Measurements from ENCODE around the gene TSHZ2. TPM values are rescaled to one million over a fixed set of nuclear protein-coding genes. Genes with fewer than 3 reads are reported as not detected.

The TSHZ2 gene
- polyA plus RNA-seq, 1 donor = 10.7 TPM

- Histone ChIP-seq H3K27me3 (ENCODE audit: control insufficient read depth, insufficient read depth, low read length) (no peaks in the 10 kb centered on the region), H3K36me3 (ENCODE audit: control insufficient read depth, insufficient read depth, low read length) (no peaks in the 10 kb centered on the region), H3K9me3 (ENCODE audit: control insufficient read depth, low read depth, low read length) (no peaks in the 10 kb centered on the region), H3K27ac (ENCODE audit: low read length) (no peak overlapping the region), H3K4me3 (ENCODE audit: low read length) (no peak overlapping the region), H3K4me1 (ENCODE audit: control insufficient read depth, insufficient read depth, low read length) (no peaks in the 10 kb centered on the region)
- 60% methylated on average over 1 of the region's 5 CpGs for WGBS (ENCODE audit: insufficient coverage, low lambda C conversion rate)
- no peak for DNase-seq
Measured at GRCh38 chr20:53009979-53010735, 38.0 kb downstream of the TSHZ2 start.

- no peaks in the 10 kb centered on the region for H3K4me1 ChIP-seq (ENCODE audit: control insufficient read depth, insufficient read depth, low read length)
- H3K36me3 ChIP-seq (ENCODE audit: control insufficient read depth, insufficient read depth, low read length) = no peaks in the 10 kb centered on the region
- no peaks in the 10 kb centered on the region for H3K9me3 ChIP-seq (ENCODE audit: control insufficient read depth, low read depth, low read length)
- no peak for DNase-seq
- no peak overlapping the region for H3K4me3 ChIP-seq (ENCODE audit: low read length)
- 100% methylated on average over 1 of the region's 2 CpGs for WGBS (ENCODE audit: insufficient coverage, low lambda C conversion rate)
- no peak overlapping the region for H3K27ac ChIP-seq (ENCODE audit: low read length)
- no peaks in the 10 kb centered on the region for H3K27me3 ChIP-seq (ENCODE audit: control insufficient read depth, insufficient read depth, low read length)
Measured at GRCh38 chr20:53011640-53012039, 39.5 kb downstream of the TSHZ2 start.

DNA sequence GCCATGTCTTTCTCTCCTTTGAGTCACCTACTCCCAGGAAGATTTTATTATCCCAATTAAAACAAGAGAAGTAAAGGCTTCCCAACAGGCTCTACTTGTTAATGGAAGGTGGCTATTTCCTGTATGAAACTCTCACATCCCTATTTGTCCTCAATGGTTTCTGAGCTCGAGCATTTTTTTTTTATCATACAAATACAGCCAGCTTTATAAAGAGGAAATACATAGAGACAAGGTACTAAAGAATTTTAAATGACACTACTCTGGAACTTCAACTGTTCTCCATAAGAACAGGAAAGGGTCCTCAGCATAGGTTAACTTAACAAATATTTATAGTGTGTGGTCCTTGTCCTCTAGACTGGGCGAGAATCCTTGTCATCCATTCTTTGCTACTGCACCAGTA is 41.0 kb downstream of the TSHZ2 start:
- no peak overlapping the region for H3K4me3 ChIP-seq (ENCODE audit: low read length)
- H3K36me3 ChIP-seq (ENCODE audit: control insufficient read depth, insufficient read depth, low read length) = no peaks in the 10 kb centered on the region
- 86% methylated on average over 1 of the region's 2 CpGs for WGBS (ENCODE audit: insufficient coverage, low lambda C conversion rate)
- no peak overlapping the region for H3K27ac ChIP-seq (ENCODE audit: low read length)
- no peak for DNase-seq
- no peaks in the 10 kb centered on the region for H3K9me3 ChIP-seq (ENCODE audit: control insufficient read depth, low read depth, low read length)
- no peaks in the 10 kb centered on the region for H3K27me3 ChIP-seq (ENCODE audit: control insufficient read depth, insufficient read depth, low read length)
- no peaks in the 10 kb centered on the region for H3K4me1 ChIP-seq (ENCODE audit: control insufficient read depth, insufficient read depth, low read length)

DNA sequence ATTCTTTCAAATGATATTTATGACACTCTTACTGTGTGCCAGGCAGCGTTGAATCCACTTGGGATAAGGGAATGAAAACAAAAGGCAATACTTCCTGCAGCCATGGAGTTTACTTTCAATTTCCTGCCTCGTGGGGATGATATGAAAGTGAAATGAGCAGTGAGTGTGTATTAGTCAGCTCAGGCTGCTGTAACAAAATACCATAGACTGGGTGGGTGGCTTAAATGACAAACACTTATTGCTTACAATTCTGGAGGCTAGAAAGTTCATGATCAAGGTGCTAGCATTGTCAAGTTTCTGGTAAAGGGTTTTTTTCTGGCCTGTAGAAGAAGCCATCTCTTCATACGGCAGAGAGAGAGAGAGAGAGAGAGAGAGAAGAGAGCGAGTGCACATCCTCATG is 41.7 kb downstream of the TSHZ2 start:
- Histone ChIP-seq H3K4me3 (ENCODE audit: low read length) (no peak overlapping the region), H3K4me1 (ENCODE audit: control insufficient read depth, insufficient read depth, low read length) (no peaks in the 10 kb centered on the region), H3K9me3 (ENCODE audit: control insufficient read depth, low read depth, low read length) (no peaks in the 10 kb centered on the region), H3K27me3 (ENCODE audit: control insufficient read depth, insufficient read depth, low read length) (no peaks in the 10 kb centered on the region), H3K27ac (ENCODE audit: low read length) (no peak overlapping the region), H3K36me3 (ENCODE audit: control insufficient read depth, insufficient read depth, low read length) (no peaks in the 10 kb centered on the region)
- WGBS (ENCODE audit: insufficient coverage, low lambda C conversion rate) = no CpG with 5 or more reads among the region's 4 CpGs
- no peak for DNase-seq

- H3K4me1 ChIP-seq (ENCODE audit: control insufficient read depth, insufficient read depth, low read length) = no peaks in the 10 kb centered on the region
- no peaks in the 10 kb centered on the region for H3K27me3 ChIP-seq (ENCODE audit: control insufficient read depth, insufficient read depth, low read length)
- no CpG with 5 or more reads among the region's 2 CpGs for WGBS (ENCODE audit: insufficient coverage, low lambda C conversion rate)
- H3K36me3 ChIP-seq (ENCODE audit: control insufficient read depth, insufficient read depth, low read length) = no peaks in the 10 kb centered on the region
- no peak overlapping the region for H3K27ac ChIP-seq (ENCODE audit: low read length)
- no peak overlapping the region for H3K4me3 ChIP-seq (ENCODE audit: low read length)
- DNase-seq = no peak
- no peaks in the 10 kb centered on the region for H3K9me3 ChIP-seq (ENCODE audit: control insufficient read depth, low read depth, low read length)
Measured at GRCh38 chr20:53016071-53016470, 43.9 kb downstream of the TSHZ2 start.

DNA sequence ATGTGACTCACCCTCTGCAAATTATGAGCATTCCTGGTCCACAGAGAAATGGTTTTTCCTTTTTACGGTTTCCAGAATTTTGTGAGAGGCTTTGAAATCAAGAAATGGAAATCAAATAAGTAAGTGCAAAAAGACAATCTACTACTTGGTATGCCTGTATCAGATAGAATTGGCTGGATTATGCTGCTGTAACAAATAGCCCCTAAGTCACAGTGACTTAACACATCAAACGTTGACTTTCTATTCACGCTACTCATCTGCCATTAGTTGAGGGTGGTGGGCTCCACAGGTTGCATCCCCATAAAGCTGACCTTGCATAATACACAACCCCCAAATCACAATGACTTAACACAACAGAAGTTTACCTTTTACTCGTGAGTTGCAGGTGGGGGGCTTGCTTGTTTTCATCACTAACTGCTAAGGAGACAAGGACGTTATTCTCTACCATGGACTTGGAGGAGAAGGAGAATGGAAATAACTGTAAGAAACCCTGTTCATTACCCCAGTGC is 44.4 kb downstream of the TSHZ2 start:
- H3K36me3 ChIP-seq (ENCODE audit: control insufficient read depth, insufficient read depth, low read length) = no peaks in the 10 kb centered on the region
- H3K4me1 ChIP-seq (ENCODE audit: control insufficient read depth, insufficient read depth, low read length) = no peaks in the 10 kb centered on the region
- WGBS (ENCODE audit: insufficient coverage, low lambda C conversion rate) = 100% methylated on average over 1 of the region's 5 CpGs
- H3K9me3 ChIP-seq (ENCODE audit: control insufficient read depth, low read depth, low read length) = no peaks in the 10 kb centered on the region
- no peak overlapping the region for H3K27ac ChIP-seq (ENCODE audit: low read length)
- H3K4me3 ChIP-seq (ENCODE audit: low read length) = no peak overlapping the region
- no peaks in the 10 kb centered on the region for H3K27me3 ChIP-seq (ENCODE audit: control insufficient read depth, insufficient read depth, low read length)
- no peak for DNase-seq

- Histone ChIP-seq H3K36me3 (ENCODE audit: control insufficient read depth, insufficient read depth, low read length) (no peaks in the 10 kb centered on the region), H3K4me1 (ENCODE audit: control insufficient read depth, insufficient read depth, low read length) (no peaks in the 10 kb centered on the region), H3K27ac (ENCODE audit: low read length) (no peak overlapping the region), H3K9me3 (ENCODE audit: control insufficient read depth, low read depth, low read length) (no peaks in the 10 kb centered on the region), H3K27me3 (ENCODE audit: control insufficient read depth, insufficient read depth, low read length) (no peaks in the 10 kb centered on the region), H3K4me3 (ENCODE audit: low read length) (no peak overlapping the region)
- WGBS (ENCODE audit: insufficient coverage, low lambda C conversion rate) = 82% methylated on average over 3 of the region's 4 CpGs
- DNase-seq = no peak
Measured at GRCh38 chr20:53017206-53017605, 45.0 kb downstream of the TSHZ2 start.

DNA sequence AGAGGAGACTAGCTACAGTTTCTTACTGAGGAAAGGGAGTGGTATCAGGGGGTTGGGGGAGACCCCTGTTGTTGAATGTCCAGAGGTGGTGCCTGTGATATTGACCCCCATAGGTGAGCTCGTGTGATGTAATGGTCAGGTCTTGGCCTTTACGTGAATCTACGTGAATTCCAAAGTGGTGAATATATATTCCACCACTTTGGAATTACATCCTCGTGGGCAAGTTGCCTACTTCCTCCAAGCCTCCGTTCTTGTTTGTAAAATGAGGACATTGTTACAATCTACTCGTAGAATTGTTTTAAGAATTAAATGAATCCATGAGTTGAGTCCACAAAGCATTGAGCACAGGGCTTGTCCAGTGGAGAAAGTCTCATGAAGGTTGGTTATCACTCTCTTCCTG is 47.3 kb downstream of the TSHZ2 start:
- no peak overlapping the region for H3K4me3 ChIP-seq (ENCODE audit: low read length)
- no peak for DNase-seq
- WGBS (ENCODE audit: insufficient coverage, low lambda C conversion rate) = 100% methylated on average over 2 of the region's 6 CpGs
- H3K27me3 ChIP-seq (ENCODE audit: control insufficient read depth, insufficient read depth, low read length) = no peaks in the 10 kb centered on the region
- no peaks in the 10 kb centered on the region for H3K4me1 ChIP-seq (ENCODE audit: control insufficient read depth, insufficient read depth, low read length)
- H3K27ac ChIP-seq (ENCODE audit: low read length) = no peak overlapping the region
- H3K9me3 ChIP-seq (ENCODE audit: control insufficient read depth, low read depth, low read length) = no peaks in the 10 kb centered on the region
- H3K36me3 ChIP-seq (ENCODE audit: control insufficient read depth, insufficient read depth, low read length) = no peaks in the 10 kb centered on the region

DNA sequence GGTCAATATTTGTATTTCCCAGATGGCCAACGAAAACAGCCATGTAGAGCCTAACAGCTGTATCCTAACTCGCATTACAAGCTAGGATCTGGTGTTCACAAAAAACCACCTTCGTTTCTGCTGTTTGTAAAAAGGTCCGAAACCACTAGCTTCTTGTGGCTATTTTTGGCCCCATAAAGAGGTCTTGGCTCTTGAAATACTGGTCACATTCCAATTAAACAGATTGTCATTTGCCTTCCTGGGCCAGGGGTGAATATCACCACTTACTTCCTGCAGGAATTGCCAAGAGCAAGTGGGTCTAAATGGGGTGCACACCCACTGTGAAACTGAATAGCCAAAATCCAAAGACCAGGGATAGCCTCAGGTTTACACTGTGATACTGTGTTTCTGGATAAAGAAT is 48.2 kb downstream of the TSHZ2 start:
- H3K4me3 ChIP-seq (ENCODE audit: low read length) = no peak overlapping the region
- H3K27ac ChIP-seq (ENCODE audit: low read length) = no peak overlapping the region
- H3K27me3 ChIP-seq (ENCODE audit: control insufficient read depth, insufficient read depth, low read length) = no peaks in the 10 kb centered on the region
- no peaks in the 10 kb centered on the region for H3K4me1 ChIP-seq (ENCODE audit: control insufficient read depth, insufficient read depth, low read length)
- no peak for DNase-seq
- H3K36me3 ChIP-seq (ENCODE audit: control insufficient read depth, insufficient read depth, low read length) = no peaks in the 10 kb centered on the region
- H3K9me3 ChIP-seq (ENCODE audit: control insufficient read depth, low read depth, low read length) = no peaks in the 10 kb centered on the region
- no CpG with 5 or more reads among the region's 4 CpGs for WGBS (ENCODE audit: insufficient coverage, low lambda C conversion rate)

DNA sequence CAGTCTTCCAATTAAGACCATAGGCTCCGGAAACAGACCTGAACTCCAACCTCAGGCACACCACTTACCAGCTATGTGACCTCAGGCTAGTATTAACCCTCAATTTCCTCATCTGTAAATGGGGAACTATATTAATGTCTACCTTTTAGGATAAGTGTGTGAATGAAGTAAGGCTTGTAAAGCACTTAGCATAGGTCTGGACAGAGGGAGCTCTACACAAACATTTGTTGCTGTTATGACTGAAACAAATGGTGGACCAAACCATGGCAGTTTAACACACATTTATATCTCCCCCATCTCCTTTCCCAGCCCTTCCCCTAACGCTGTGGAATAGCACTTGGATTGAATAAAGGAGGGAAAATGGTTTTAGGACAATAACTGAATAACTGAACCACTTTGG is 48.7 kb downstream of the TSHZ2 start:
- no peak overlapping the region for H3K27ac ChIP-seq (ENCODE audit: low read length)
- DNase-seq = no peak
- H3K27me3 ChIP-seq (ENCODE audit: control insufficient read depth, insufficient read depth, low read length) = no peaks in the 10 kb centered on the region
- H3K36me3 ChIP-seq (ENCODE audit: control insufficient read depth, insufficient read depth, low read length) = no peaks in the 10 kb centered on the region
- no peak overlapping the region for H3K4me3 ChIP-seq (ENCODE audit: low read length)
- H3K9me3 ChIP-seq (ENCODE audit: control insufficient read depth, low read depth, low read length) = no peaks in the 10 kb centered on the region
- WGBS (ENCODE audit: insufficient coverage, low lambda C conversion rate) = no CpG with 5 or more reads among the region's 2 CpGs
- H3K4me1 ChIP-seq (ENCODE audit: control insufficient read depth, insufficient read depth, low read length) = no peaks in the 10 kb centered on the region

GRCh38 chr20:53021934-53022333 is 49.8 kb downstream of the TSHZ2 start:
- no peak for DNase-seq
- no CpG with 5 or more reads among the region's 3 CpGs for whole genome bisulfite sequencing (ENCODE audit: insufficient coverage, low lambda C conversion rate)
- H3K36me3 ChIP-seq (ENCODE audit: control insufficient read depth, insufficient read depth, low read length) = no peaks in the 10 kb centered on the region
- no peak overlapping the region for H3K4me3 ChIP-seq (ENCODE audit: low read length)
- H3K27me3 ChIP-seq (ENCODE audit: control insufficient read depth, insufficient read depth, low read length) = no peaks in the 10 kb centered on the region
- no peaks in the 10 kb centered on the region for H3K4me1 ChIP-seq (ENCODE audit: control insufficient read depth, insufficient read depth, low read length)
- H3K9me3 ChIP-seq (ENCODE audit: control insufficient read depth, low read depth, low read length) = no peaks in the 10 kb centered on the region
- H3K27ac ChIP-seq (ENCODE audit: low read length) = no peak overlapping the region

Measured in large intestine (tissue), 3 donors.